GM18511 (cell line): ENCODE measurements around the gene ICA1.
A peak's percentile ranks its signal among the peaks of the same experiment; 100 is the strongest.
"Not testable (repeated sequence)": the region's sequence is repeated elsewhere in the genome, so short reads cannot be mapped to it uniquely, and the experiment has no call there.

Experiments used
- ATAC-seq: cut with Tn5 transposase; IDR thresholded peaks from one replicate; pipeline ENCODE4 v1.9.1; 2021; ENCODE audit warnings: mild to moderate bottlenecking, moderate library complexity; ENCODE audit not compliant: unreplicated experiment

The ICA1 gene

DNA sequence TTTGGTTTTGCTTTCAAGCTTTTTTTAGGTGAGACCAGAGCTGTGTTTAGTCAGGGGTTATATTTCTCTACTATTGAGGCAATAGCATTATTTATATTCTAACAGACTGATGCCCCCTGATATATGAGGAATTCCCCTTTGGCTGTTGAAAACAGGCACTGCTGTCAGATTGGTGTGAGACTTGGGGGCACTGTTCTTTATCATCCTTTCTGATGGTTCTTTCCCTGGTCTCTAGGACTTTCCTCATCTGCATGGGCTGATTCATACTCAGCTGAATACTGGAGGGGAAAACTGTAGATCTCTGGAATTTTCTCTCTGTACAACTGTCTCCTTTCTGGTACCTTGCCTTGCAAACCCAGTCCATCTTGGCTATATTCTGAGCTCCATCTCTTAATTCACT is 10.0 kb upstream of the ICA1 start:
- no peak for ATAC-seq

- ATAC-seq = no peak
These were observed 1.1 kb upstream of the ICA1 start for GRCh38 chr7:8263048-8263447.

DNA sequence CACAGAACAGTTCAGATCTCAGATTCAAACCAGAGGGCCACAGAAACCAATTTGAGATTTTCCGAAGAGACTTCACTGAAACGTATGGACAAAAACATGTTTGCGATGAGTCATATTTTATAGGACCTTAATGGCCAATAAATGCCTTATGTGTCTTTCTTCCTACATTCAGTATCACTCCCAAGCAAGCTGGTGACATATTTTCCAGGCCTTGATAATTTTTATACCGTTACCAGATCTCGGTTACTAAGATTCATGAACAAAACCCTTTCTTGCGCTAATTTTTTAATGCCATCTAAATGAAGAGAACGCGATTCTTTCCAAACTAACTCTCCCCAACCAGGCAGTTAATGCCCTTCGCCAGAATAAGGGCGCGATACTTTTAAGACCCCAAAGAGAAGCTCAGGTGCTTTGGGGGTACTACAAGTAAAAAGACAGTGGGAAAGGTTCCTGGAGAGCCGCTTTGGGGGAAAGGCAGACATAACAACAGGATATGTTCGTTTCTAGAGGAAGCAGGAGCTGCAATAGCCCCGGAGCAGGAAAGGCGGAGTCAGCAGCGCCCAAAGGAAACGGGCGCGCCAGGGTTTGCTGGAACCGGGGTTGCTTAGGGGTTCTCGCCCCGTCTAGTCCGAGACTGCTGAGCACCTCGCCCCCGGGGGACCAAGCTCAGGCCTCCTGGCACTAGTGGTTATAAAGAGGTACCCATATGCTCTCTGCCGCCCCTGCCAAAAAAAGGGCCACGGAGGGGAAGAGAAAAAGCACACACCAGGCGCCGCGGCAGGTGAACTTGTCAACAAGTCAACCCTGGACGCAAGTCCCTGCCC is 884 bp downstream of the ICA1 start:
- peak; percentile 12 for ATAC-seq

DNA sequence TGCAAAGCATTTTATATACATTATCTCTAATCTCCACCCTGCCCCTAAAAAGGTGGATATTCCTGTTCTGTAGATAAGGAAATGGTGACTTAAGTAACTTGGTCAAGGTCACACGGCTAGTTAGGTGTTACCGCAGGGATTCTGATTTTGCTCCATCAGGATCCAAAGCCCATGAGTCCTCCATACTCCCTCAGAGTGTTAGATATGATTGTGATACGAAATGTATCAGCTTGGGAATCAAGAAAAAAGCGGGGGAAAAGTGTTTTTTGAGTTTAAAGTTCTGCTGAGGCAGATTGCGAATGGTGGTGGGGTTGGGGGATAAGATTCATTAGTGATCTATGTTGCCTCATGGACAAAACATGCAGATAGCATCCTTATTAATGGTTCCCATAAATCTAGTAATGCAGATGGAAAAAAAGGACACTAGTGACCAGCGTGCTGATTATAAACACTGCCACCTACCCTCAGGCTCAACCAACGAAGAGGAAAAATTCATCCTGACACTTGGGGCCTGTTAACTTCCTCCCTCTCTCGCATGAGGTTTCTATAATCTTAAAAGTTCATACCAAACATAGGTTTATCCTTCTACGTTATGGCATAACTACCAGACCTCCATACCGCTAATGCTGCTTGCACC is 2.3 kb downstream of the ICA1 start:
- no peak for ATAC-seq

- no peak for ATAC-seq
These were observed 3.2 kb downstream of the ICA1 start for GRCh38 chr7:8258734-8259133.

DNA sequence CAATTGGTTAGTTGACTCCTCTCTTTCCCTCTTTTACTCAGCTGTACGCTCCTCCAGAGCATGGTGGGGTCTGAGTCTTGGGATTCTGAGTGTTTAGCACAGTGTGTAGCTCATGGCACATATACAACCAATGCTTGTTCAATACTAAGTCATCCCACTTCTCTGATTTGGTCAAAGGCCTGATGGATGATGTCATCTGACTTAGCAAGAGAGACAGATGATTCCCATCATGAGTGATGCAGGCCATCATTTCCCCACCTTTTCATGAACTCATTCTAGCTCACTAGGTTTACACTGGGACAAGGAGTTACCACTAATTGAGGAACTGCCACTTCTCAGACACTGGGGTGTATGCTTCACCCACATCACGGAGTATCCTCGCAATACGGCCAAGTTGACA is 3.8 kb downstream of the ICA1 start:
- no peak for ATAC-seq

GRCh38 chr7:8255680-8256655 is 6.0 kb downstream of the ICA1 start:
- no peak for ATAC-seq

- no peak for ATAC-seq
These were observed 7.3 kb downstream of the ICA1 start for GRCh38 chr7:8254667-8255066.

- no peak for ATAC-seq
These were observed 7.8 kb downstream of the ICA1 start for GRCh38 chr7:8254215-8254614.

DNA sequence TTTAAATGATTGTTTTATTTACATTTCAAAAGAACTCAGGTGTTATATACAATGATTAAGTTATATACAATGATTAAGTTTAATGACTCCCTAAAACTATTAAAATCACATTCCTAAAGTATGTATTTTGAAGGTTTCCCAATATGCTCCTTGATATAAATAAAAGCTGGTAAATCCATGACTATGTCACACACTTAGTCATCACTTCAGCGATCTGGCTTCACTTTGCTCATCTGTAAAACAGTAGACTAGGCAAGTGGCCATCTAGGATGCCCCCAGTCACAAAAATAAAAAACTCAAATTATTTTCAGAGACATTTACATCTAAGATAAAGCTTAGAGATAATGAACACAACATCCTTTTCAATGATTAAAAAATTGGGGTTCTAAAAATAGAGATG is 10.8 kb downstream of the ICA1 start:
- ATAC-seq = no peak

DNA sequence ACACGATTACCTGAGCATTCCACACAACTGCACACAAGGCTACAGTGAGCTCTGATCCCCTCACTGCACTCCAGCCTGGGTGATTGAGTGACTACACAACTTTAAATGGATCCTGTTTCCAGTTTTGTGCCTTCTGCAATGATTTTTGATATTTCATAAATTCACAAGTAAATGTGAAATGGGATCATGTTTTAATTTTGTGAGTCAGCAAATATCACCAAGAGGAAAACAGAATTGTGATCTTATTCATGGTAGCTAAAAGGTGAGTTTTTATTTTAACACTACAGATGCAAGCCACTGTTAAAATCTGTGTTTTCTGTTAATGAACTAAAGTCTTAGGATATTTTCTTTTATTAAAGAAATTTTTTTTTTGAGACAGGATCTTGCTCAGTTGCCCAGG is 11.4 kb downstream of the ICA1 start:
- ATAC-seq = no peak

DNA sequence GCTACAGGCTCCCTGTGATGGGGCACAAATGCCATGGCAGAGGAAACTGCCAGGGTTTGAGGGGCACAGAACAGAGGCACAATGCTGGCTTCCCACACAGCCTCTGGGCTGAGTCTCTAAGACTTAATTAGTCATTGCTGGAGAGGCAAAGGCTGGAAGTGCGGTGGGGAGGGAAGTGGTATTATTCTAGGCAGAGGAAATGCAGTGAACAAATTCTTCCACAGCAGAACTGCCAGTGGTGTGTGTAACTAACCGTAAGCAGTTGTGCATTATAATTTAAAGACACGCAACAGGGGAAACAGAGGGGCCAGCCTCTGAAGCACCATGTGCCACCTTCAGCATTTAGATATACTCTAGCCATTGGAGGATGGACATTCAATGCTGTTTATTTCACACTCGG is 12.8 kb downstream of the ICA1 start:
- ATAC-seq = no peak

DNA sequence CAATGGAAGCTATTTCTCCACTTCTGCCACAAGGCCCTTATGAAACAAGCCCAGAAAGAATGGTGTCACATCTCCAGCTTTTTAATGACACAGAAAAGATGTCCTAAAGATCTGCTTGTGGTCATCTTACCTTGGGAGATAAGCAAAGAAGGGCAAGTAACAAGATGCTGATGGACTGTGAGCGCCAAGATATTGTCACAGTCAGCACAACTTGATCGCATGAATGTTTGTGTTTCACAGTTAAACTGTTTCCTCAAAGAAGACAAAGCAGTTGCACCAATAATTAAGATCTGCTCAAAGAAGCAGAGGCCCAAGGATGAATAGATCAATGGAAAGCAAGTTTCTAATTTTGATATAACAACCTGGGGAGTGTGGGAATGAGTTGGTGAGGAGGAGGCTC is 15.9 kb downstream of the ICA1 start:
- ATAC-seq = no peak

- ATAC-seq = not testable (repeated sequence)
These were observed 16.9 kb downstream of the ICA1 start for GRCh38 chr7:8245032-8245431.

DNA sequence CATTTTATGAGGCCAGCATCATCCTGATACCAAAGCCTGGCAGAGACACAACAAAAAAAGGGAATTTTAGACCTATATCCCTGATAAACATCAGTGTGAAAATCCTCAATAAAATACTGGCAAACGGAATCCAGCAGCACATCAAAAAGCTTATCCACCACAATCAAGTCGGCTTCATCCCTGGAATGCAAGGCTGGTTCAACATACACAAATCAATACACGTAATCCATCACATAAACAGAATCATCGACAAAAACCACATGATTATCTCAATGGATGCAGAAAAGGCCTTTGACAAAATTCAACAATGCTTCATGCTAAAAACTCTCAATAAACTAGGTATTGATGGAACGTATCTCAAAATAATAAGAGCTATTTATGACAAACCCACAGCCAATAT is 18.9 kb downstream of the ICA1 start:
- not testable (repeated sequence) for ATAC-seq

DNA sequence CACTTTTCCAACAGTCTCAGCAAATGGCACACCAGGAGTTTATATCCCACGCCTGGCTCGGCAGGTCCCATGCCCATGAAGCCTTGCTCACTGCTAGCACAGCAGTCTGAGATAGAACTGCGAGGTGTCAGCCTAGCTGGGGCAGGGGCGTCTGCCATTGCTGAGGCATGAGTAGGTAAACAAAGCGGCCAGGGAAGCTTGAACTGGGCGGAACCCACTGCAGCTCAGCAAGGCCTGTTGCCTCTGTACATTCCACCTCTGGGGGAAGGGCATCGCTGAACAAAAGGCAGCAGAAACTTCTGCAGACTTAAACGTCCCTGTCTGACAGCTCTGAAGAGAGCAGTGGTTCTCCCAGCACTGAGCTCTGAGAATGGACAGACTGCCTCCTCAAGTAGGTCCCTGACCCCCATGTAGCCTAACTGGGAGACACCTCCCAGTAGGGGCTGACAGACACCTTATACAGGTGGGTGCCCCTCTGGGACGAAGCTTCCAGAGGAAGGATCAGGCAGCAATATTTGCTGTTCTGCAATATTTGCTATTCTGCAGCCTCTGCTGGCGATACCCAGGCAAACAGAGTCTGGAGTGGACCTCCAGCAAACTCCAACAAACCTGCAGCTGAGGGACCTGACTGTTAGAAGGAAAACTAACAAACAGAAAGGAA is 22.1 kb downstream of the ICA1 start:
- ATAC-seq = not testable (repeated sequence)

DNA sequence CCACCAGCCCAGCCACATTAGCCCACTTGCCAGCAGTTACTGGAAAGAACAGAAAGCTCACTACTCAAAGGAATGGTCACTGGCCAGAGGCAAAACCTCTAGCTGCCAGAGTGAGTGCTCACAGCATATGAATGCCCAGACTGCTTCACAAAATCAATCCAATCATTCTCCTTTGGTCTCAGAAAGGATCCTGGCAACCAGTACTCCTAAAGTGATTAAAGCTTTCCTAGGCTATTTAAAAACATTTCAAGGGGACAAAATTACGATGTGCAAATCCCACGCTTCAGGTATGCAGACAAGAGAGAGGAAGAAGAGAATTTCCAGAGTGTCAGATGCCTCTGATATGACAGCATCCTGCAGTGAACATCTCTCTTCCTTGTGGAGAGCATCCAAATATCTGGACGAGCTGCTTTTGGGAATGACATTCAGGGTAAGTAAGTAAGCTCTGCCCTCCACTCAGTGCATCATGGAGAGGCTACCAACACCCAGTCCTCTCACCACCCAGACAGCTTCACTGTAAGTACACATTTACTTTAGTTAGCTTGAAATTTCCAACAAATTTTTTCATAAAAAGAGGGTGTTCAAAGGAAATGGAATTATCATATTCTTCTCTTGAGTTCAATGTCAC is 25.1 kb downstream of the ICA1 start:
- no peak for ATAC-seq

GRCh38 chr7:8232999-8233847 is 28.7 kb downstream of the ICA1 start:
- peak; percentile 68 for ATAC-seq

GRCh38 chr7:8229927-8230326 is 32.0 kb downstream of the ICA1 start:
- no peak for ATAC-seq
